ENCODE measurements around the gene FAM193A. TPM values are rescaled to one million over a fixed set of nuclear protein-coding genes. Genes with fewer than 3 reads are reported as not detected.

Gene FAM193A
- polyA plus RNA-seq, 1 of the 3 experiments (the other 2 are of a cell fraction), result 9.2 TPM

- no peak overlapping the region for H2AFZ ChIP-seq (ENCODE audit: low read depth)
- no peak overlapping the region for H3K4me3 ChIP-seq (ENCODE audit: low read depth in 2 of 2, low read length in 1 of 2)
- no peak overlapping the region for H3K9ac ChIP-seq
- peaks cover 3 to 54% of the 10 kb centered on the region in 2 experiments for H3K36me3 ChIP-seq (replicated peaks in 1 of 2; ENCODE audit: control insufficient read depth in 1 of 2, insufficient read depth in 2 of 2, low read length in 1 of 2)
- WGBS (ENCODE audit: low lambda C conversion rate), result 89% methylated on average over 10 of the region's 21 CpGs
- TF ChIP-seq ZBTB33 (IDR thresholded peaks at IDR 0.05; ENCODE audit: borderline replicate concordance, low read depth) (no peak), MXI1 (IDR thresholded peaks at IDR 0.05; ENCODE audit: low read depth, low read length) (no peak), NRF1 (IDR thresholded peaks at IDR 0.05; ENCODE audit: low read depth, low read length) (no peak), JUND (IDR thresholded peaks at IDR 0.05) (no peak), TCF12 (IDR thresholded peaks at IDR 0.05) (no peak), MEF2A (IDR thresholded peaks at IDR 0.05; ENCODE audit: borderline replicate concordance, low read depth) (no peak), SMC3 (IDR thresholded peaks at IDR 0.05; ENCODE audit: low read depth, low read length) (no peak)
- H3K4me2 ChIP-seq, result no peak overlapping the region
- no peak overlapping the region for H3K27ac ChIP-seq (ENCODE audit: low read depth in 2 of 2, low read length in 1 of 2)
- H3K27me3 ChIP-seq (ENCODE audit: insufficient read depth), result no peaks in the 10 kb centered on the region
- peaks cover 5% of the 10 kb centered on the region for H3F3A ChIP-seq (replicated peaks; ENCODE audit: insufficient read depth)
- peaks cover 9% of the 10 kb centered on the region; the same call in 1 of the 2 replicates for H3K79me2 ChIP-seq (ENCODE audit: insufficient read depth)
- no peak for DNase-seq
- CTCF ChIA-PET, result no interaction called here
- H3K9me3 ChIP-seq, result no peaks in the 10 kb centered on the region
- POLR2A ChIA-PET, result no interaction called here
- no peaks in the 10 kb centered on the region for H4K20me1 ChIP-seq (ENCODE audit: insufficient read depth)
- H3K4me1 ChIP-seq (ENCODE audit: control insufficient read depth in 1 of 2, insufficient read depth in 2 of 2, low read depth in 1 of 2, low read length in 1 of 2), result peaks cover 0 to 10% of the 10 kb centered on the region in 2 experiments; a peak in 2 of 4 replicates
- no peaks in the 10 kb centered on the region for H3K9me2 ChIP-seq
Measured at GRCh38 chr4:2743518-2744445, 207.3 kb downstream of the FAM193A start.

GRCh38 chr4:2744576-2745270 is 208.3 kb downstream of the FAM193A start:
- peaks cover 5% of the 10 kb centered on the region for H3F3A ChIP-seq (replicated peaks; ENCODE audit: insufficient read depth)
- ChIA-PET CTCF (no interaction called here), POLR2A (no interaction called here)
- 94% methylated on average over 23 of the region's 28 CpGs for WGBS (ENCODE audit: low lambda C conversion rate)
- H3K36me3 ChIP-seq (replicated peaks in 1 of 2; ENCODE audit: control insufficient read depth in 1 of 2, insufficient read depth in 2 of 2, low read length in 1 of 2), result peaks cover 3 to 54% of the 10 kb centered on the region in 2 experiments
- no peak overlapping the region for H3K9ac ChIP-seq
- H3K27ac ChIP-seq (ENCODE audit: low read depth in 2 of 2, low read length in 1 of 2), result no peak overlapping the region
- no peak for DNase-seq
- H3K4me1 ChIP-seq (ENCODE audit: control insufficient read depth in 1 of 2, insufficient read depth in 2 of 2, low read depth in 1 of 2, low read length in 1 of 2), result peaks cover 0 to 10% of the 10 kb centered on the region in 2 experiments; a peak in 2 of 4 replicates
- no peaks in the 10 kb centered on the region for H3K27me3 ChIP-seq (ENCODE audit: insufficient read depth)
- H3K9me3 ChIP-seq, result no peaks in the 10 kb centered on the region
- peaks cover 19% of the 10 kb centered on the region for H3K79me2 ChIP-seq (ENCODE audit: insufficient read depth)
- H3K4me2 ChIP-seq, result no peak overlapping the region
- no peaks in the 10 kb centered on the region for H3K9me2 ChIP-seq
- H4K20me1 ChIP-seq (ENCODE audit: insufficient read depth), result 0 out of 2 replicates have a peak, but pooled peaks cover 3% of the 10 kb centered on the region
- no peak overlapping the region for H2AFZ ChIP-seq (ENCODE audit: low read depth)
- no peak overlapping the region for H3K4me3 ChIP-seq (ENCODE audit: low read depth in 2 of 2, low read length in 1 of 2)
- no peak for TF ChIP-seq NRF1 (IDR thresholded peaks at IDR 0.05; ENCODE audit: low read depth, low read length)
- no peak for TF ChIP-seq CTCF (IDR thresholded peaks at IDR 0.05)
- TF ChIP-seq GABPA (IDR thresholded peaks at IDR 0.05; ENCODE audit: low read depth), result no peak
- no peak for TF ChIP-seq RXRA (IDR thresholded peaks at IDR 0.05; ENCODE audit: borderline replicate concordance, low read depth)
- TF ChIP-seq CHD2 (IDR thresholded peaks at IDR 0.05; ENCODE audit: low read length, partially characterized antibody), result no peak
- no peak for TF ChIP-seq JUND (IDR thresholded peaks at IDR 0.05)
- TF ChIP-seq USF2 (IDR thresholded peaks at IDR 0.05; ENCODE audit: borderline replicate concordance, low read depth, low read length), result no peak
- TF ChIP-seq MAX (IDR thresholded peaks at IDR 0.05; ENCODE audit: low read depth), result no peak
- TF ChIP-seq TCF12 (IDR thresholded peaks at IDR 0.05), result no peak
- no peak for TF ChIP-seq FOSL2 (IDR thresholded peaks at IDR 0.05; ENCODE audit: borderline replicate concordance, low read depth)
- no peak for TF ChIP-seq FOXM1 (IDR thresholded peaks at IDR 0.05; ENCODE audit: low read depth)
- TF ChIP-seq RAD21 (IDR thresholded peaks at IDR 0.05; ENCODE audit: low read length), result no peak
- no peak for TF ChIP-seq MXI1 (IDR thresholded peaks at IDR 0.05; ENCODE audit: low read depth, low read length)
- no peak for TF ChIP-seq EP300 (IDR thresholded peaks at IDR 0.05; ENCODE audit: borderline replicate concordance in 1 of 2, low read depth in 1 of 2, low read length in 1 of 2)
- TF ChIP-seq FOXJ3 (CRISPR knock-in tag; IDR thresholded peaks at IDR 0.05), result no peak

All from SK-N-SH (cell line).